GM23338 (cell line): ENCODE measurements around the gene FXYD7. TPM values are rescaled to one million over a fixed set of nuclear protein-coding genes. Genes with fewer than 3 reads are reported as not detected.

Experiments used
- ATAC-seq: fragments of 200-7000 bp; cut with Tn5 transposase; 3 replicates; pipeline ENCODE4 v1.9.1; 2020
- DNase-seq: peaks from one replicate; pipeline ENCODE4 v3.0.0-alpha.2; 2015; ENCODE audit warnings: low spot score
- H2AFZ ChIP-seq: fragments of 200-600 bp; sonication (generic); 2 replicates; pipeline ENCODE4 v1.8.0; 2016; ENCODE audit warnings: antibody characterized with exemption, mild to moderate bottlenecking, moderate library complexity
- H3F3A ChIP-seq: fragments of 200-600 bp; sonication (generic); replicated peaks from 2 replicates; pipeline ENCODE4 v1.8.0; 2017; ENCODE audit warnings: antibody characterized with exemption, mixed run types, low read depth
- H3K27ac ChIP-seq: fragments of 200-600 bp; sonication (generic); 2 replicates; pipeline ENCODE4 v1.6.1; 2016; ENCODE audit warnings: low read depth
- H3K27me3 ChIP-seq: fragments of 200-600 bp; sonication (generic); 2 replicates; pipeline ENCODE4 v1.8.0; 2016; ENCODE audit warnings: mild to moderate bottlenecking, mixed run types, moderate library complexity; ENCODE audit not compliant: insufficient read depth
- H3K36me3 ChIP-seq: fragments of 200-600 bp; sonication (generic); 2 replicates; pipeline ENCODE4 v1.8.0; 2016; ENCODE audit warnings: mild to moderate bottlenecking; ENCODE audit not compliant: insufficient read depth
- H3K4me1 ChIP-seq: fragments of 200-600 bp; sonication (generic); 2 replicates; pipeline ENCODE4 v1.8.0; 2016; ENCODE audit warnings: mild to moderate bottlenecking, moderate library complexity; ENCODE audit not compliant: insufficient read depth
- H3K4me2 ChIP-seq: fragments of 200-600 bp; sonication (generic); 2 replicates; pipeline ENCODE4 v1.7.1; 2017; ENCODE audit warnings: mixed run types
- H3K4me3 ChIP-seq: fragments of 200-600 bp; sonication (generic); 2 replicates; pipeline ENCODE4 v1.6.1; 2016; ENCODE audit warnings: mixed run types
- H3K79me2 ChIP-seq: fragments of 200-600 bp; sonication (generic); replicated peaks from 2 replicates; pipeline ENCODE4 v1.8.0; 2017; ENCODE audit warnings: mild to moderate bottlenecking; ENCODE audit not compliant: insufficient read depth
- H3K9me2 ChIP-seq: fragments of 200-600 bp; sonication (generic); 2 replicates; pipeline ENCODE4 v1.8.0; 2017; ENCODE audit not compliant: insufficient read depth
- H4K20me1 ChIP-seq: fragments of 200-600 bp; sonication (generic); replicated peaks from 2 replicates; pipeline ENCODE4 v1.8.0; 2017; ENCODE audit warnings: mild to moderate bottlenecking; ENCODE audit not compliant: insufficient read depth
- H3K27ac Mint-ChIP-seq: 2 replicates; pipeline ENCODE4 v1.8.0; 2020; ENCODE audit warnings: inconsistent platforms, mild to moderate bottlenecking, moderate library complexity, mixed read lengths
- H3K27me3 Mint-ChIP-seq: 3 replicates; pipeline ENCODE4 v1.8.0; 2022; ENCODE audit warnings: low read depth, mild to moderate bottlenecking, moderate library complexity, mixed read lengths, inconsistent platforms; ENCODE audit not compliant: insufficient read depth, poor library complexity
- H3K36me3 Mint-ChIP-seq: 3 replicates; pipeline ENCODE4 v1.8.0; 2021; ENCODE audit warnings: low read depth, mild to moderate bottlenecking, inconsistent platforms, moderate library complexity, mixed read lengths
- H3K4me1 Mint-ChIP-seq: 3 replicates; pipeline ENCODE4 v1.8.0; 2020; ENCODE audit warnings: mild to moderate bottlenecking, inconsistent platforms, mixed read lengths
- H3K4me3 Mint-ChIP-seq: 3 replicates; pipeline ENCODE4 v1.8.0; 2021; ENCODE audit warnings: moderate library complexity, mild to moderate bottlenecking, inconsistent platforms, mixed read lengths
- H3K9me3 Mint-ChIP-seq: 3 replicates; pipeline ENCODE4 v1.8.0; 2020; ENCODE audit warnings: moderate library complexity, mild to moderate bottlenecking, inconsistent platforms, mixed read lengths
- EZH2phosphoT487 ChIP-seq: fragments of 200-600 bp; sonication (generic); IDR thresholded peaks from one replicate; pipeline ENCODE4 v1.8.1; 2018; ENCODE audit warnings: antibody characterized with exemption; ENCODE audit not compliant: unreplicated experiment
- JUNB ChIP-seq: IDR thresholded peaks from one replicate; pipeline ENCODE4 v1.6.1; 2016; ENCODE audit warnings: antibody characterized with exemption; ENCODE audit not compliant: unreplicated experiment
- POLR2AphosphoS5 ChIP-seq: IDR thresholded peaks from 2 replicates; pipeline ENCODE4 v1.6.1; 2016; ENCODE audit warnings: antibody characterized with exemption, low read depth
- ZNF114 ChIP-seq: fragments of 250-450 bp; sonication (Bioruptor Pico); IDR thresholded peaks from 2 replicates; pipeline ENCODE4 v1.5.0; 2020; ENCODE audit warnings: mild to moderate bottlenecking, moderate library complexity
- ZNF331 ChIP-seq: fragments of 250-450 bp; sonication (Bioruptor Pico); IDR thresholded peaks from 2 replicates; pipeline ENCODE4 v1.5.0; 2020; ENCODE audit warnings: low read depth, mild to moderate bottlenecking, moderate library complexity
- polyA plus RNA-seq: library from polyadenylated mRNA; unstranded; fragments of >200 nt; fragmentation: Nextera tagmentation; extraction: Ambion mirVana; gene quantifications from 2 replicates; pipeline ENCODE4 v1.2.1, GENCODE V29; 2016
- total RNA-seq: library from RNA; depleted of rRNA; stranded (reverse); fragments of >200 nt; shearing (Covaris generic); gene quantifications from 2 replicates; pipeline ENCODE4 v1.2.3, GENCODE V29; 2014
- TF ChIP-seq, protein P1 (sequence below): fragments of 250-450 bp; sonication (Bioruptor Pico); IDR thresholded peaks from 2 replicates; pipeline ENCODE4 v1.5.0; 2020; ENCODE audit warnings: mild to moderate bottlenecking, moderate library complexity
- TF ChIP-seq, protein P2 (sequence below): IDR thresholded peaks from 2 replicates; pipeline ENCODE4 v1.6.1; 2016; ENCODE audit warnings: antibody characterized with exemption
- TF ChIP-seq, protein P3 (sequence below): IDR thresholded peaks from one replicate; pipeline ENCODE4 v1.6.1; 2018; ENCODE audit warnings: antibody characterized with exemption; ENCODE audit not compliant: unreplicated experiment
- TF ChIP-seq, protein P4 (sequence below), 2 experiments: fragments of 200-600 bp in 1 of 2; sonication (generic) in 1 of 2; conservative IDR thresholded peaks; 2 replicates each; pipeline versions ENCODE4 v1.5.1 to v1.6.1; 2016 to 2017; ENCODE audit warnings: antibody characterized with exemption in 2 of 2, low read depth in 2 of 2, mild to moderate bottlenecking in 2 of 2, moderate library complexity in 1 of 2

FXYD7 gene
- total and polyA plus RNA-seq, 2 experiments from 2014 or later: 9.6 to 44.0 TPM

DNA sequence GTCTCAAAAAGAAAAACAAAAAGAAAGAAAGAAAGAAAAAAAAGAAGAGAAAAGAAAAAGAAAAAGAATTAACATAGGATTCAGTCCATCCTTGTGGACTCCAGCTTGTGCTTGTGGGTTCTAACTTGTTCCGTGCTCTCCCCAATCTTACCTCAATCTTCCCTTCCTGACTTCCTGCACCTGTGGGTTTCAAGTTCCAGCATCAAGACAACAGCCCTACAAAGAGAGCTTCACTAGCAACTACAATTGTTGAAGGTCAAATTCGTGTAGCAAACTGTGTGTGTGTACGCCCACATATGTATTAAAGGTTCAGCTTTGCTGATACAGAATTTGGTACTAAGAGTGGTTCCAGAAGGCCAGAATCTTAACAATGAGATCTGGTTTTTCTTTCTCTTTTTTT lies 36.8 kb downstream of the FXYD7 start:
- no peak for ATAC-seq
- H3K4me3 ChIP-seq: no peak overlapping the region
- H3K4me1 Mint-ChIP-seq: peaks cover 5% of the 10 kb centered on the region; the same call in 1 of the 3 replicates

More for the DNA sequence above, 36.8 kb downstream of the FXYD7 start:
- H3K27me3 ChIP-seq: no peaks in the 10 kb centered on the region
- Mint-ChIP-seq H3K9me3 (peaks cover 8% of the 10 kb centered on the region), H3K27me3 (peaks cover 5% of the 10 kb centered on the region), H3K4me3 (no peak overlapping the region), H3K36me3 (no peaks in the 10 kb centered on the region; the same call in 2 of the 3 replicates), H3K27ac (no peak overlapping the region)
- no peak overlapping the region for H2AFZ ChIP-seq
- H4K20me1 ChIP-seq: no peaks in the 10 kb centered on the region
- H3K27ac ChIP-seq: no peak overlapping the region
- DNase-seq: no peak
- no peaks in the 10 kb centered on the region for H3F3A ChIP-seq
- no peak overlapping the region for H3K4me2 ChIP-seq
- H3K79me2 ChIP-seq: no peaks in the 10 kb centered on the region
- peaks cover under 1% of the 10 kb centered on the region; the same call in 1 of the 2 replicates for H3K9me2 ChIP-seq
- H3K36me3 ChIP-seq: no peaks in the 10 kb centered on the region
- TF ChIP-seq, protein P1, sequence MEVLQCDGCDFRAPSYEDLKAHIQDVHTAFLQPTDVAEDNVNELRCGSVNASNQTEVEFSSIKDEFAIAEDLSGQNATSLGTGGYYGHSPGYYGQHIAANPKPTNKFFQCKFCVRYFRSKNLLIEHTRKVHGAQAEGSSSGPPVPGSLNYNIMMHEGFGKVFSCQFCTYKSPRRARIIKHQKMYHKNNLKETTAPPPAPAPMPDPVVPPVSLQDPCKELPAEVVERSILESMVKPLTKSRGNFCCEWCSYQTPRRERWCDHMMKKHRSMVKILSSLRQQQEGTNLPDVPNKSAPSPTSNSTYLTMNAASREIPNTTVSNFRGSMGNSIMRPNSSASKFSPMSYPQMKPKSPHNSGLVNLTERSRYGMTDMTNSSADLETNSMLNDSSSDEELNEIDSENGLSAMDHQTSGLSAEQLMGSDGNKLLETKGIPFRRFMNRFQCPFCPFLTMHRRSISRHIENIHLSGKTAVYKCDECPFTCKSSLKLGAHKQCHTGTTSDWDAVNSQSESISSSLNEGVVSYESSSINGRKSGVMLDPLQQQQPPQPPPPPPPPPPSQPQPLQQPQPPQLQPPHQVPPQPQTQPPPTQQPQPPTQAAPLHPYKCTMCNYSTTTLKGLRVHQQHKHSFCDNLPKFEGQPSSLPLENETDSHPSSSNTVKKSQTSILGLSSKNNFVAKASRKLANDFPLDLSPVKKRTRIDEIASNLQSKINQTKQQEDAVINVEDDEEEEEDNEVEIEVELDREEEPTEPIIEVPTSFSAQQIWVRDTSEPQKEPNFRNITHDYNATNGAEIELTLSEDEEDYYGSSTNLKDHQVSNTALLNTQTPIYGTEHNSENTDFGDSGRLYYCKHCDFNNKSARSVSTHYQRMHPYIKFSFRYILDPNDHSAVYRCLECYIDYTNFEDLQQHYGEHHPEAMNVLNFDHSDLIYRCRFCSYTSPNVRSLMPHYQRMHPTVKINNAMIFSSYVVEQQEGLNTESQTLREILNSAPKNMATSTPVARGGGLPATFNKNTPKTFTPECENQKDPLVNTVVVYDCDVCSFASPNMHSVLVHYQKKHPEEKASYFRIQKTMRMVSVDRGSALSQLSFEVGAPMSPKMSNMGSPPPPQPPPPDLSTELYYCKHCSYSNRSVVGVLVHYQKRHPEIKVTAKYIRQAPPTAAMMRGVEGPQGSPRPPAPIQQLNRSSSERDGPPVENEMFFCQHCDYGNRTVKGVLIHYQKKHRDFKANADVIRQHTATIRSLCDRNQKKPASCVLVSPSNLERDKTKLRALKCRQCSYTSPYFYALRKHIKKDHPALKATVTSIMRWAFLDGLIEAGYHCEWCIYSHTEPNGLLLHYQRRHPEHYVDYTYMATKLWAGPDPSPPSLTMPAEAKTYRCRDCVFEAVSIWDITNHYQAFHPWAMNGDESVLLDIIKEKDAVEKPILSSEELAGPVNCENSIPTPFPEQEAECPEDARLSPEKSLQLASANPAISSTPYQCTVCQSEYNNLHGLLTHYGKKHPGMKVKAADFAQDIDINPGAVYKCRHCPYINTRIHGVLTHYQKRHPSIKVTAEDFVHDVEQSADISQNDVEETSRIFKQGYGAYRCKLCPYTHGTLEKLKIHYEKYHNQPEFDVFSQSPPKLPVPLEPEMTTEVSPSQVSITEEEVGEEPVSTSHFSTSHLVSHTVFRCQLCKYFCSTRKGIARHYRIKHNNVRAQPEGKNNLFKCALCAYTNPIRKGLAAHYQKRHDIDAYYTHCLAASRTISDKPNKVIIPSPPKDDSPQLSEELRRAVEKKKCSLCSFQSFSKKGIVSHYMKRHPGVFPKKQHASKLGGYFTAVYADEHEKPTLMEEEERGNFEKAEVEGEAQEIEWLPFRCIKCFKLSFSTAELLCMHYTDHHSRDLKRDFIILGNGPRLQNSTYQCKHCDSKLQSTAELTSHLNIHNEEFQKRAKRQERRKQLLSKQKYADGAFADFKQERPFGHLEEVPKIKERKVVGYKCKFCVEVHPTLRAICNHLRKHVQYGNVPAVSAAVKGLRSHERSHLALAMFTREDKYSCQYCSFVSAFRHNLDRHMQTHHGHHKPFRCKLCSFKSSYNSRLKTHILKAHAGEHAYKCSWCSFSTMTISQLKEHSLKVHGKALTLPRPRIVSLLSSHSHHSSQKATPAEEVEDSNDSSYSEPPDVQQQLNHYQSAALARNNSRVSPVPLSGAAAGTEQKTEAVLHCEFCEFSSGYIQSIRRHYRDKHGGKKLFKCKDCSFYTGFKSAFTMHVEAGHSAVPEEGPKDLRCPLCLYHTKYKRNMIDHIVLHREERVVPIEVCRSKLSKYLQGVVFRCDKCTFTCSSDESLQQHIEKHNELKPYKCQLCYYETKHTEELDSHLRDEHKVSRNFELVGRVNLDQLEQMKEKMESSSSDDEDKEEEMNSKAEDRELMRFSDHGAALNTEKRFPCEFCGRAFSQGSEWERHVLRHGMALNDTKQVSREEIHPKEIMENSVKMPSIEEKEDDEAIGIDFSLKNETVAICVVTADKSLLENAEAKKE (CRISPR knock-in tag): no peak
- TF ChIP-seq JUNB (no peak), ZNF331 (no peak), EZH2phosphoT487 (no peak), POLR2AphosphoS5 (no peak), ZNF114 (no peak)
- TF ChIP-seq, protein P2, sequence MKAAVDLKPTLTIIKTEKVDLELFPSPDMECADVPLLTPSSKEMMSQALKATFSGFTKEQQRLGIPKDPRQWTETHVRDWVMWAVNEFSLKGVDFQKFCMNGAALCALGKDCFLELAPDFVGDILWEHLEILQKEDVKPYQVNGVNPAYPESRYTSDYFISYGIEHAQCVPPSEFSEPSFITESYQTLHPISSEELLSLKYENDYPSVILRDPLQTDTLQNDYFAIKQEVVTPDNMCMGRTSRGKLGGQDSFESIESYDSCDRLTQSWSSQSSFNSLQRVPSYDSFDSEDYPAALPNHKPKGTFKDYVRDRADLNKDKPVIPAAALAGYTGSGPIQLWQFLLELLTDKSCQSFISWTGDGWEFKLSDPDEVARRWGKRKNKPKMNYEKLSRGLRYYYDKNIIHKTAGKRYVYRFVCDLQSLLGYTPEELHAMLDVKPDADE: no peak
- TF ChIP-seq, protein P3, sequence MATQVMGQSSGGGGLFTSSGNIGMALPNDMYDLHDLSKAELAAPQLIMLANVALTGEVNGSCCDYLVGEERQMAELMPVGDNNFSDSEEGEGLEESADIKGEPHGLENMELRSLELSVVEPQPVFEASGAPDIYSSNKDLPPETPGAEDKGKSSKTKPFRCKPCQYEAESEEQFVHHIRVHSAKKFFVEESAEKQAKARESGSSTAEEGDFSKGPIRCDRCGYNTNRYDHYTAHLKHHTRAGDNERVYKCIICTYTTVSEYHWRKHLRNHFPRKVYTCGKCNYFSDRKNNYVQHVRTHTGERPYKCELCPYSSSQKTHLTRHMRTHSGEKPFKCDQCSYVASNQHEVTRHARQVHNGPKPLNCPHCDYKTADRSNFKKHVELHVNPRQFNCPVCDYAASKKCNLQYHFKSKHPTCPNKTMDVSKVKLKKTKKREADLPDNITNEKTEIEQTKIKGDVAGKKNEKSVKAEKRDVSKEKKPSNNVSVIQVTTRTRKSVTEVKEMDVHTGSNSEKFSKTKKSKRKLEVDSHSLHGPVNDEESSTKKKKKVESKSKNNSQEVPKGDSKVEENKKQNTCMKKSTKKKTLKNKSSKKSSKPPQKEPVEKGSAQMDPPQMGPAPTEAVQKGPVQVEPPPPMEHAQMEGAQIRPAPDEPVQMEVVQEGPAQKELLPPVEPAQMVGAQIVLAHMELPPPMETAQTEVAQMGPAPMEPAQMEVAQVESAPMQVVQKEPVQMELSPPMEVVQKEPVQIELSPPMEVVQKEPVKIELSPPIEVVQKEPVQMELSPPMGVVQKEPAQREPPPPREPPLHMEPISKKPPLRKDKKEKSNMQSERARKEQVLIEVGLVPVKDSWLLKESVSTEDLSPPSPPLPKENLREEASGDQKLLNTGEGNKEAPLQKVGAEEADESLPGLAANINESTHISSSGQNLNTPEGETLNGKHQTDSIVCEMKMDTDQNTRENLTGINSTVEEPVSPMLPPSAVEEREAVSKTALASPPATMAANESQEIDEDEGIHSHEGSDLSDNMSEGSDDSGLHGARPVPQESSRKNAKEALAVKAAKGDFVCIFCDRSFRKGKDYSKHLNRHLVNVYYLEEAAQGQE: no peak
- TF ChIP-seq, protein P4, sequence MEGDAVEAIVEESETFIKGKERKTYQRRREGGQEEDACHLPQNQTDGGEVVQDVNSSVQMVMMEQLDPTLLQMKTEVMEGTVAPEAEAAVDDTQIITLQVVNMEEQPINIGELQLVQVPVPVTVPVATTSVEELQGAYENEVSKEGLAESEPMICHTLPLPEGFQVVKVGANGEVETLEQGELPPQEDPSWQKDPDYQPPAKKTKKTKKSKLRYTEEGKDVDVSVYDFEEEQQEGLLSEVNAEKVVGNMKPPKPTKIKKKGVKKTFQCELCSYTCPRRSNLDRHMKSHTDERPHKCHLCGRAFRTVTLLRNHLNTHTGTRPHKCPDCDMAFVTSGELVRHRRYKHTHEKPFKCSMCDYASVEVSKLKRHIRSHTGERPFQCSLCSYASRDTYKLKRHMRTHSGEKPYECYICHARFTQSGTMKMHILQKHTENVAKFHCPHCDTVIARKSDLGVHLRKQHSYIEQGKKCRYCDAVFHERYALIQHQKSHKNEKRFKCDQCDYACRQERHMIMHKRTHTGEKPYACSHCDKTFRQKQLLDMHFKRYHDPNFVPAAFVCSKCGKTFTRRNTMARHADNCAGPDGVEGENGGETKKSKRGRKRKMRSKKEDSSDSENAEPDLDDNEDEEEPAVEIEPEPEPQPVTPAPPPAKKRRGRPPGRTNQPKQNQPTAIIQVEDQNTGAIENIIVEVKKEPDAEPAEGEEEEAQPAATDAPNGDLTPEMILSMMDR (conservative IDR thresholded peaks at IDR 0.05; ENCODE audit: low read depth in 2 of 2): no peak
- H3K4me1 ChIP-seq: 0 out of 2 replicates have a peak, but pooled peaks cover 5% of the 10 kb centered on the region
